ENCODE data around the gene LZTFL1.

DNA sequence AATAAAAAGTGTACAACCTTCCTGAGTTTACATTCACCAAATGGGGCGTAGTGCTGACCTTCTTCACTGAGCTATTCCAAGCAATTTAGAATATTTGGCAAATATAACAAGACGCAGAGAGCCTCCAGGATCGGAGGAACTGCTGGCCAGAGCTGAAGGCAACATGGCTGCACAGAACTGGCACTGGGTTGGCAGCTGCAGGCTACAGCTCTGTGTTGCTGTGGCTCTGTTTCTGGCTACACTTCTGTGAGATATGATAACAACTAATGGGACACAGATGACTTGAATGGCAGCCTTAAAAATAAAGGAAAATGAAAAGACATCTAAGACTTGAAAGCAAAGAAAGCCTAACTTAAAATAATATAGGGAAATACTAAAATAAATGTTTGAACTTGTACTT, 34.8 kb downstream of the LZTFL1 start:
- TF ChIP-seq GATA2 (IDR thresholded peaks at IDR 0.05; ENCODE audit: low read depth, low read length) (peak; percentile 70), GATA3 (IDR thresholded peaks at IDR 0.05; ENCODE audit: low read depth, low read length) (peak; percentile 33; the same call in 1 of the 2 replicates)

All from SH-SY5Y (cell line).